K562 (cell line): ENCODE measurements around the gene HIVEP3. TPM values are rescaled to one million over a fixed set of nuclear protein-coding genes. Genes with fewer than 3 reads are reported as not detected.

ENCODE experiments used
- ATAC-seq: fragments of 200-7000 bp; cut with Tn5 transposase; 3 replicates; pipeline ENCODE4 v1.9.1; 2020; ENCODE audit warnings: moderate library complexity
- BruUV-seq: library from RNA; stranded (reverse); fragments of 400-500 nt; replicated peaks from 2 replicates; lab custom pipeline; 2021; lab: Mats Ljungman, UMichigan
- CTCF ChIA-PET: fragments of 300-600 bp; formaldehyde crosslinking; extraction: SDS; loops from one replicate; lab custom pipeline; 2021; ENCODE audit warnings: low intra/inter-chr PET ratio; lab: Yijun Ruan, JAX
- POLR2A ChIA-PET: fragments of 300-600, 350-650 bp; sonication (Branson Sonifier 250); formaldehyde crosslinking; extraction: SDS; loops from one replicate; lab custom pipeline; 2021; ENCODE audit warnings: antibody characterized with exemption, inconsistent platforms; lab: Yijun Ruan, JAX
- DNase-seq, 4 experiments: peaks; one replicate each; pipeline versions ENCODE4 v3.0.0 to v3.0.0-alpha.2; 2011 to 2018; ENCODE audit warnings: low spot score in 3 of 4, mixed read lengths in 3 of 4; ENCODE audit errors: extremely low read depth in 1 of 4
- FAIRE-seq: peaks from 2 replicates; lab custom pipeline; 2011; peaks lifted over from hg19 to GRCh38; lab: Jason Lieb, UNC
- H2AFZ ChIP-seq: 2 replicates; pipeline ENCODE4 v1.6.0; 2011; ENCODE audit warnings: low read depth, low read length, control low read depth, inconsistent platforms
- H3K27ac ChIP-seq: fragments of 200-600 bp; 3 replicates; pipeline ENCODE4 v1.8.0; 2011; ENCODE audit warnings: low read depth, mild to moderate bottlenecking, control low read depth, inconsistent platforms, low read length, moderate library complexity, mixed read lengths; ENCODE audit errors: extremely low read depth
- H3K27me3 ChIP-seq, 2 experiments: fragments of 300-600 bp in 1 of 2; 2 replicates in 1 of 2; 3 replicates in 1 of 2; pipeline versions ENCODE4 v1.6.0 to v1.8.0; 2011; ENCODE audit warnings: inconsistent platforms in 2 of 2, low read length in 2 of 2, mild to moderate bottlenecking in 1 of 2, mixed read lengths in 1 of 2, moderate library complexity in 1 of 2; ENCODE audit not compliant: control insufficient read depth in 2 of 2, insufficient read depth in 2 of 2
- H3K36me3 ChIP-seq: fragments of 300-600 bp; 3 replicates; pipeline ENCODE4 v1.8.0; 2011; ENCODE audit warnings: mild to moderate bottlenecking, low read length, inconsistent platforms; ENCODE audit not compliant: control insufficient read depth, insufficient read depth
- H3K4me1 ChIP-seq, 2 experiments: fragments of 200-600 bp in 1 of 2; replicated peaks in 1 of 2; 2 replicates in 1 of 2; 3 replicates in 1 of 2; pipeline versions ENCODE4 v1.5.1 to v1.8.0; 2011; ENCODE audit warnings: inconsistent platforms in 2 of 2, low read length in 2 of 2, mild to moderate bottlenecking in 1 of 2, mixed read lengths in 1 of 2, moderate library complexity in 1 of 2; ENCODE audit not compliant: control insufficient read depth in 2 of 2, insufficient read depth in 2 of 2
- H3K4me2 ChIP-seq: 2 replicates; pipeline ENCODE4 v1.6.1; 2011; ENCODE audit warnings: low read length, control low read depth, inconsistent platforms, mixed read lengths; ENCODE audit not compliant: insufficient read depth
- H3K4me3 ChIP-seq: fragments of 200-600 bp; sonication (generic), shearing (Covaris generic); 2 replicates; pipeline ENCODE4 v1.5.1; 2016; ENCODE audit warnings: control low read depth, inconsistent platforms
- H3K79me2 ChIP-seq: fragments of 200-600 bp; 3 replicates; pipeline ENCODE4 v1.8.0; 2011; ENCODE audit warnings: low read length, inconsistent platforms; ENCODE audit not compliant: control insufficient read depth, insufficient read depth
- H3K9ac ChIP-seq, 2 experiments: 2 replicates each; pipeline versions ENCODE4 v1.6.0 to v1.6.1; 2011; ENCODE audit warnings: low read depth in 2 of 2, low read length in 2 of 2, control low read depth in 1 of 2, inconsistent platforms in 1 of 2, mild to moderate bottlenecking in 1 of 2, mixed read lengths in 1 of 2; ENCODE audit not compliant: insufficient read depth in 1 of 2
- H3K9me1 ChIP-seq: one replicate; pipeline ENCODE4 v1.6.0; 2011; ENCODE audit warnings: inconsistent platforms, mild to moderate bottlenecking, low read length, moderate library complexity; ENCODE audit not compliant: control insufficient read depth, insufficient read depth
- H3K9me3 ChIP-seq: replicated peaks from 2 replicates; pipeline ENCODE4 v1.5.1; 2011; ENCODE audit warnings: low read depth, low read length, inconsistent platforms; ENCODE audit not compliant: control insufficient read depth, insufficient read depth
- H4K20me1 ChIP-seq: replicated peaks from 2 replicates; pipeline ENCODE4 v1.6.1; 2011; ENCODE audit warnings: low read length, inconsistent platforms, mixed read lengths; ENCODE audit not compliant: control insufficient read depth, insufficient read depth
- DPF2 ChIP-seq: fragments of 450-650 bp; IDR thresholded peaks from 2 replicates; pipeline ENCODE4 v1.6.1; 2016
- POLR2B ChIP-seq: fragments of 450-650 bp; IDR thresholded peaks from 2 replicates; pipeline ENCODE4 v1.6.1; 2018; ENCODE audit warnings: low read depth; ENCODE audit not compliant: partially characterized antibody
- PPARD ChIP-seq: fragments of 250-450 bp; sonication (Bioruptor Pico); IDR thresholded peaks from 2 replicates; pipeline ENCODE4 v1.8.0; 2022; ENCODE audit warnings: inconsistent platforms, mild to moderate bottlenecking, moderate library complexity
- RNF2 ChIP-seq: sonication (generic); IDR thresholded peaks from 2 replicates; pipeline ENCODE4 v1.6.1; 2016
- ZNF316 ChIP-seq: fragments of 450-650 bp; IDR thresholded peaks from 2 replicates; pipeline ENCODE4 v1.6.1; 2016
- WGBS: fragments of 100-300 bp; shearing (Covaris generic); methylation state at CpG from one replicate; pipeline ENCODE4 v1.1.6; 2016; ENCODE audit warnings: low coverage, mixed read lengths; ENCODE audit not compliant: insufficient coverage; ENCODE audit errors: missing lambda C conversion rate; 5-methylcytosine and 5-hydroxymethylcytosine counted together
- in situ Hi-C: fragments of 300-500 bp; cut with MboI; formaldehyde crosslinking; loops from 4 replicates; pipeline ENCODE4 v1.15.0; 2018; ENCODE audit warnings: inconsistent platforms, mixed read lengths
- intact Hi-C: fragments of 100-400 bp; cut with micrococcal nuclease; formaldehyde crosslinking; loops from 2 replicates; pipeline ENCODE4 v1.14.2; 2022
- polyA plus RNA-seq, 8 experiments: library from polyadenylated mRNA; depleted of rRNA in 4 of 8; stranded (reverse) in 5 of 8; unstranded in 3 of 8; fragments of >200 nt; fragmentation: Nextera tagmentation in 2 of 8; fragmentation: Illumina TruSeq in 1 of 8; extraction: Ambion mirVana in 2 of 8; extraction: Trizol in 1 of 8; gene quantifications; 2 replicates each; pipeline versions ENCODE4 v1.2.1 to v1.2.3, GENCODE V29; 2011 to 2014; ENCODE audit warnings: inconsistent platforms in 1 of 8, missing spikeins in 1 of 8
- total RNA-seq, 7 experiments: library from RNA; depleted of rRNA in 6 of 7; stranded (reverse); fragments of >200 nt in 6 of 7; fragmentation: Illumina TruSeq in 2 of 7; extraction: Trizol in 2 of 7; gene quantifications; 2 replicates each; pipeline versions ENCODE4 v1.2.1 to v1.2.3, GENCODE V29; 2011 to 2021; ENCODE audit warnings: low replicate concordance in 1 of 7

Gene HIVEP3
- total and polyA plus RNA-seq, 9 of the 15 experiments (the other 6 are each of a cell fraction or from before 2014, with no cell fraction given): 0.09 to 0.58 (median 0.34) TPM; not detected in 1

DNA sequence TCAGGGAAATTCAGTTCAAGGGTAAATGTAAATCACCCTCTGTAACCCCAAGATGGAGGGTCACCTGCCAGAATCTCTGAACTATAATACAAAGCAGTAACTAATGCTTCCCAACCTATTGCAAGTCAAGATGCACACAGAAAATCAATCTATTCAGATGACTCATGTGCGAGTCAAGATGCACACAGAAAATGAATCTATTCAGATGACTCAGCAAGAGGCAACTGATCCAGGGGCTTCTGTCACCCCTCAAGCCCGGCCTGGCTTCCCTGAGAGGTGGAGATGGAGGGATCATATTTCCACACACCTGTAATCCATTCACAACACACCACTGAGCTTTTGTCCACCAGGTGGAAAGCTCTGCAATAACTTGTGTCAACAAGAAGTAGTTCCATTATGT is 17.4 kb upstream of the HIVEP3 start:
- POLR2A ChIA-PET: no interaction called here
- no peaks in the 10 kb centered on the region for H3K36me3 ChIP-seq
- no peaks in the 10 kb centered on the region for H3K4me1 ChIP-seq
- BruUV-seq: no TSS peak
- ATAC-seq: no peak
- H3K4me2 ChIP-seq: no peak overlapping the region
- CTCF ChIA-PET: no interaction called here
- in situ Hi-C loops (no loop called here), intact Hi-C loops (no loop called here)
- H4K20me1 ChIP-seq: no peaks in the 10 kb centered on the region
- DNase-seq: no peak
- no peak overlapping the region for H3K4me3 ChIP-seq
- H2AFZ ChIP-seq: no peak overlapping the region
- 0 out of 5 replicates have a peak, but pooled peaks cover 0 to 2% of the 10 kb centered on the region in 2 experiments for H3K27me3 ChIP-seq
- TF ChIP-seq PPARD (CRISPR knock-in tag) (no peak), ZNF316 (peak; percentile 26; the same call in 1 of the 2 replicates)
- TF ChIP-seq, all 486 proteins: peak for 1
- no peaks in the 10 kb centered on the region for H3K9me3 ChIP-seq
- H3K9me1 ChIP-seq: no peaks in the 10 kb centered on the region
- H3K9ac ChIP-seq: no peak overlapping the region
- FAIRE-seq: no peak
- WGBS: 2% methylated on average over 2 of the region's 2 CpGs
- no peaks in the 10 kb centered on the region for H3K79me2 ChIP-seq
- H3K27ac ChIP-seq: no peak overlapping the region

DNA sequence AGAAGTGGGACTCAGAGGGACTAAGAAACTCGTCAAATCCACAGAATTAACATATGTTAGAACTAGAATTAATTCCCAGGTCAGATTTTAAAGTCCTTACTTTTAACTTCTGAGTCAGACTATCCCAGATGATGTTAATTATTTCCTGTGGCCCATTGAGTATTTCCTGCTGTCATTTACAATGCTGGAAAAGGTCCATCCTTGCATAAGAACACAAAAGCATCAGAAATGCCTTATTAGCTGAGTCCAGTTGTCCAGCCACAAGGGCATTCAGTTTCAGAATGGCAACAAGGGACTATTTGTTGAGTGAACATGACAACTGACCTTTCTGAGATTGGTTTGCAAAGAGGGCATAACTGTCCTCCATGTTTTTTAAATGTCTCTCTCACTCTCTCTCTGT is 16.5 kb upstream of the HIVEP3 start:
- DNase-seq: no peak
- ATAC-seq: no peak
- Histone ChIP-seq H3K79me2 (no peaks in the 10 kb centered on the region), H3K9ac (no peak overlapping the region), H3K27ac (no peak overlapping the region), H3K36me3 (no peaks in the 10 kb centered on the region), H3K27me3 (no peaks in the 10 kb centered on the region), H3K4me3 (no peak overlapping the region), H2AFZ (no peak overlapping the region), H3K9me3 (no peaks in the 10 kb centered on the region), H4K20me1 (no peaks in the 10 kb centered on the region), H3K9me1 (no peaks in the 10 kb centered on the region), H3K4me2 (no peak overlapping the region), H3K4me1 (no peaks in the 10 kb centered on the region)
- intact Hi-C loops: no loop called here
- CTCF ChIA-PET: no interaction called here
- no TSS peak for BruUV-seq
- POLR2A ChIA-PET: no interaction called here
- in situ Hi-C loops: no loop called here
- WGBS: 0% methylated on average over 1 of the region's 1 CpG
- no peak for FAIRE-seq
- TF ChIP-seq DPF2: no peak
- TF ChIP-seq POLR2B: no peak
- TF ChIP-seq RNF2: no peak
